ENCODE data around the gene NOTCH1. TPM values are rescaled to one million over a fixed set of nuclear protein-coding genes. Genes with fewer than 3 reads are reported as not detected.

Gene NOTCH1
- total and polyA plus RNA-seq, 2 of the 8 experiments (the other 6 are each of a cell fraction or from before 2014, with no cell fraction given) = 6.9 to 55.6 TPM

DNA sequence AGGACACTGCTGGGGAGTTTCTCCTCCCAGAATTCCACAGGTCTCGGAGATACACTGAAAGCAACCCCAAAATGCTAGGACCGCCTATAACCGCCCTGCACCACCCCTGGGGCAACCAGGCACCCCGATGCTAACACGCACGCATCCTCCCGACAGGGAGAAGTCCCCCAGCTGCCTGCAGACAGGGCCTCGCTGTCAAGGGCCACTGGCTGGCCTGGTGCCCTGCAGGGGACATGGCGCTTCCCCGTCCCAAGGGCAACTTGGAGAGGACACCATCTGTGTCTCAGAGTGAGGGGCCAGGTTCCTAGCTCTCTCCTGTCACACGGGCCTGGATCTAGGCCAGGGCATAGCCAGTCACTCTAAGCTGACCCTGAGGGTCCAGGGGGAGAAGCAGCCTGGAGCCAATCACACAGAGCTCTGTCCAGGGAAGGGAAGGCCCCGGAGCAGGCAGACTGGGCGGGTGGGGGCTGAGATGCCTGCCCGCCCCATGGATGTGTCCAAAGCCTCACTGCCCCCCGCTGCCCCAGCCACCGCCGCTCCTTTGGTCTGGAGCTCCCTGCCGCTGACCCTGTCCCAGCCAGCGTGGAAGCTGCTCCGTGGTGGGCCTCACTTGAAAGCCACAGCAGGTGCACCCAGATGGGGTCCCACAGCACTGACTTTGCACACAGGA is 9.7 kb downstream of the NOTCH1 start (continued):
- TF ChIP-seq TEAD4 (IDR thresholded peaks at IDR 0.05; ENCODE audit: low read depth, low read length) (no peak), NANOG (IDR thresholded peaks at IDR 0.05; ENCODE audit: insufficient read depth, low read depth, low read length, poor library complexity, severe bottlenecking) (no peak), CREB1 (IDR thresholded peaks at IDR 0.05) (no peak), GTF2F1 (IDR thresholded peaks at IDR 0.05; ENCODE audit: borderline replicate concordance, low read depth, low read length) (no peak)
- TF ChIP-seq, protein P1, sequence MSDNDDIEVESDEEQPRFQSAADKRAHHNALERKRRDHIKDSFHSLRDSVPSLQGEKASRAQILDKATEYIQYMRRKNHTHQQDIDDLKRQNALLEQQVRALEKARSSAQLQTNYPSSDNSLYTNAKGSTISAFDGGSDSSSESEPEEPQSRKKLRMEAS (IDR thresholded peaks at IDR 0.05) = no peak
